Osteocyte (in vitro differentiated cells): ENCODE measurements around the gene NME5. TPM values are rescaled to one million over a fixed set of nuclear protein-coding genes. Genes with fewer than 3 reads are reported as not detected.
"Not testable (repeated sequence)": the region's sequence is repeated elsewhere in the genome, so short reads cannot be mapped to it uniquely, and the experiment has no call there.

ENCODE experiments used
- DNase-seq: peaks from one replicate; pipeline ENCODE4 v3.0.0; 2021; ENCODE audit warnings: mixed read lengths; ENCODE audit not compliant: unreplicated experiment; ENCODE audit errors: extremely low spot score
- H3K27ac Mint-ChIP-seq: one replicate; pipeline ENCODE4 v1.8.0; 2021; ENCODE audit warnings: mild to moderate bottlenecking, mixed read lengths; ENCODE audit not compliant: unreplicated experiment
- H3K27me3 Mint-ChIP-seq: one replicate; pipeline ENCODE4 v1.8.0; 2021; ENCODE audit warnings: mixed read lengths; ENCODE audit not compliant: unreplicated experiment
- H3K36me3 Mint-ChIP-seq: one replicate; pipeline ENCODE4 v1.8.0; 2021; ENCODE audit warnings: mixed read lengths; ENCODE audit not compliant: unreplicated experiment
- H3K4me1 Mint-ChIP-seq: one replicate; pipeline ENCODE4 v1.8.0; 2021; ENCODE audit warnings: mixed read lengths; ENCODE audit not compliant: unreplicated experiment
- H3K4me3 Mint-ChIP-seq: one replicate; pipeline ENCODE4 v1.8.0; 2021; ENCODE audit warnings: mild to moderate bottlenecking, moderate library complexity, mixed read lengths; ENCODE audit not compliant: unreplicated experiment
- H3K9me3 Mint-ChIP-seq: one replicate; pipeline ENCODE4 v1.8.0; 2021; ENCODE audit warnings: mixed read lengths; ENCODE audit not compliant: unreplicated experiment
- CTCF ChIP-seq: fragments of 200-600 bp; sonication (generic); IDR thresholded peaks from 2 replicates; pipeline ENCODE4 v1.5.0; 2021; ENCODE audit warnings: antibody characterized with exemption, mild to moderate bottlenecking, moderate library complexity
- total RNA-seq: library from RNA; stranded (reverse); gene quantifications from 2 replicates; pipeline ENCODE4 v1.2.1, GENCODE V29; 2021

NME5 gene
- total RNA-seq, 1 donor from 2014 or later: 2.4 TPM

GRCh38 chr5:138082033-138082432, 57.2 kb downstream of the NME5 start:
- Mint-ChIP-seq H3K4me1 (peaks cover 1% of the 10 kb centered on the region), H3K4me3 (no peak overlapping the region), H3K27ac (no peak overlapping the region), H3K9me3 (no peaks in the 10 kb centered on the region), H3K27me3 (no peaks in the 10 kb centered on the region), H3K36me3 (no peaks in the 10 kb centered on the region)
- DNase-seq: no peak
- TF ChIP-seq CTCF: no peak

- Mint-ChIP-seq H3K36me3 (no peaks in the 10 kb centered on the region), H3K9me3 (no peaks in the 10 kb centered on the region), H3K4me3 (no peak overlapping the region), H3K4me1 (peaks cover 1% of the 10 kb centered on the region), H3K27ac (no peak overlapping the region), H3K27me3 (peaks cover 6% of the 10 kb centered on the region)
- no peak for DNase-seq
- TF ChIP-seq CTCF: no peak
Measured at GRCh38 chr5:138078006-138078643, 61.1 kb downstream of the NME5 start.

- Mint-ChIP-seq H3K9me3 (no peaks in the 10 kb centered on the region), H3K4me3 (no peak overlapping the region)
- no peak for DNase-seq
Measured at GRCh38 chr5:138077064-138077696, 62.0 kb downstream of the NME5 start.

GRCh38 chr5:138070026-138070425, 69.2 kb downstream of the NME5 start:
- H3K4me1 Mint-ChIP-seq, H3K27me3 Mint-ChIP-seq: not testable (repeated sequence)

More at GRCh38 chr5:138077064-138077696, 62.0 kb downstream of the NME5 start:
- Mint-ChIP-seq H3K27me3 (peaks cover 6% of the 10 kb centered on the region), H3K4me1 (peaks cover 1% of the 10 kb centered on the region), H3K27ac (no peak overlapping the region), H3K36me3 (no peaks in the 10 kb centered on the region)
- TF ChIP-seq CTCF: peak; percentile 89

GRCh38 chr5:138068742-138069600, 70.3 kb downstream of the NME5 start:
- Mint-ChIP-seq H3K36me3 (no peaks in the 10 kb centered on the region), H3K27ac (no peak overlapping the region)

More at GRCh38 chr5:138070026-138070425, 69.2 kb downstream of the NME5 start:
- not testable (repeated sequence) for H3K27ac Mint-ChIP-seq, DNase-seq, H3K9me3 Mint-ChIP-seq, H3K36me3 Mint-ChIP-seq, H3K4me3 Mint-ChIP-seq

More at GRCh38 chr5:138068742-138069600, 70.3 kb downstream of the NME5 start:
- Mint-ChIP-seq H3K4me3 (no peak overlapping the region), H3K9me3 (no peaks in the 10 kb centered on the region), H3K4me1 (peaks cover 10% of the 10 kb centered on the region), H3K27me3 (no peaks in the 10 kb centered on the region)
- TF ChIP-seq CTCF: peak; percentile 86
- peak; percentile 90 for DNase-seq
